Loucy (cell line): ENCODE results near the gene KLF15.

ENCODE experiments used
- EZH2phosphoT487 ChIP-seq: fragments of 200-600 bp; IDR thresholded peaks from 2 replicates; pipeline ENCODE4 v1.6.1; 2018; ENCODE audit warnings: antibody characterized with exemption, mild to moderate bottlenecking, moderate library complexity, borderline replicate concordance
- TF ChIP-seq, protein P1 (sequence below): fragments of 200-600 bp; sonication (generic); conservative IDR thresholded peaks from 2 replicates; pipeline ENCODE4 v1.5.1; 2014; ENCODE audit warnings: mild to moderate bottlenecking, antibody characterized with exemption, low read length

DNA sequence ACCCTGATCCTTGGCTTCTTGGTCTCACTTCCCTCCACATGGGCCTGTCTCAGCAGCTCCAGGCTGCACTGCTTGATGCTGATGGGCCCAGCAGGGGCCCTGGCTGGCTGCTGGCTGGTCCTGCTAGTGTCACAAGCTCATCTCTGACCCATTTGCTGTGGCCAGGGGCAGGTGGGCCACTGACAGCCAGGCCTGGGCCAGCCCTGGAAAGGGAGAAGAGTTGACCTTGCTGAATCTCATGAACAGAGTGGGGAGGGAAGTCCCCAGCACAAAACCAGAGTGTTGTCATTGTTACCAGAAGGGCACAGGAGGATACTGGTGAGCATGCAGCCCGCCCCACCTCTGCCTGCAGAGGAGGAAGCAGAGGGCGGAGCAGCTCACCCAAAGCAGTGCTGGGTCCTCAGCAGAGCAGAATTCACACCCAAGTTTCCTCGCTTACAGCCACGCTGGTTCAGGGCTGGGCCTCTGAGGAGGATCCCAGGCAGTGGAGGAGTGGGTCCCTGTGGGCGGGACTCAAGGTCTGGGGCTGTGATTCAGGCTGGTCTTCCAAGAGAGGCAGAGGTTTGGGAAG lies 7.6 kb upstream of the KLF15 start:
- TF ChIP-seq, protein P1, sequence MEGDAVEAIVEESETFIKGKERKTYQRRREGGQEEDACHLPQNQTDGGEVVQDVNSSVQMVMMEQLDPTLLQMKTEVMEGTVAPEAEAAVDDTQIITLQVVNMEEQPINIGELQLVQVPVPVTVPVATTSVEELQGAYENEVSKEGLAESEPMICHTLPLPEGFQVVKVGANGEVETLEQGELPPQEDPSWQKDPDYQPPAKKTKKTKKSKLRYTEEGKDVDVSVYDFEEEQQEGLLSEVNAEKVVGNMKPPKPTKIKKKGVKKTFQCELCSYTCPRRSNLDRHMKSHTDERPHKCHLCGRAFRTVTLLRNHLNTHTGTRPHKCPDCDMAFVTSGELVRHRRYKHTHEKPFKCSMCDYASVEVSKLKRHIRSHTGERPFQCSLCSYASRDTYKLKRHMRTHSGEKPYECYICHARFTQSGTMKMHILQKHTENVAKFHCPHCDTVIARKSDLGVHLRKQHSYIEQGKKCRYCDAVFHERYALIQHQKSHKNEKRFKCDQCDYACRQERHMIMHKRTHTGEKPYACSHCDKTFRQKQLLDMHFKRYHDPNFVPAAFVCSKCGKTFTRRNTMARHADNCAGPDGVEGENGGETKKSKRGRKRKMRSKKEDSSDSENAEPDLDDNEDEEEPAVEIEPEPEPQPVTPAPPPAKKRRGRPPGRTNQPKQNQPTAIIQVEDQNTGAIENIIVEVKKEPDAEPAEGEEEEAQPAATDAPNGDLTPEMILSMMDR: no peak
- no peak for TF ChIP-seq EZH2phosphoT487
